Lower leg skin (tissue), 4 donors: ENCODE data around the gene TUBB2B. TPM values are rescaled to one million over a fixed set of nuclear protein-coding genes. Genes with fewer than 3 reads are reported as not detected.

Experiments
- DNase-seq, 2 donors: peaks; one replicate each; pipeline ENCODE4 v3.0.0-alpha.2; 2019; ENCODE audit warnings: low spot score in 2 of 2
- H3K4me3 ChIP-seq: fragments of 200-600 bp; sonication (generic); 2 replicates; pipeline ENCODE4 v1.5.1; 2017; ENCODE audit warnings: mild to moderate bottlenecking, low read depth; ENCODE audit not compliant: poor library complexity, severe bottlenecking
- CTCF ChIP-seq, 3 donors: fragments of 450-650 bp; IDR thresholded peaks; one replicate each; pipeline ENCODE4 v1.5.1; 2016; ENCODE audit warnings: antibody characterized with exemption in 3 of 3, mild to moderate bottlenecking in 3 of 3, moderate library complexity in 2 of 3
- POLR2A ChIP-seq, 2 donors: fragments of 450-650 bp; IDR thresholded peaks; one replicate each; pipeline ENCODE4 v1.6.1; 2016 to 2017; ENCODE audit warnings: antibody characterized with exemption in 2 of 2, mild to moderate bottlenecking in 1 of 2, moderate library complexity in 1 of 2
- WGBS, 2 donors: methylation state at CpG; one replicate each; pipeline ENCODE4 v1.1.5; 2018; 5-methylcytosine and 5-hydroxymethylcytosine counted together
- intact Hi-C: fragments of 100-400 bp; cut with DNase I; formaldehyde crosslinking; loops from one replicate; pipeline ENCODE4 v1.15.0; 2023; ENCODE audit warnings: low total_unique reads
- total RNA-seq, 4 donors: library from RNA; depleted of rRNA; stranded (reverse); fragments of >200 nt; gene quantifications; one replicate each; pipeline ENCODE4 v1.1.0, GENCODE V29; 2016

TUBB2B gene
- total RNA-seq, 4 donors from 2014 or later, result 1.0 to 14.6 (median 7.5) TPM

GRCh38 chr6:3240595-3240994 lies 13.1 kb upstream of the TUBB2B start:
- intact Hi-C loops, result no loop called here
- TF ChIP-seq POLR2A (IDR thresholded peaks at IDR 0.05) (no peak), CTCF (IDR thresholded peaks at IDR 0.05) (no peak)
- H3K4me3 ChIP-seq, result no peak overlapping the region
- 79 to 83% methylated on average over 7 of the region's 7 CpGs for WGBS, 2 donors
- DNase-seq, result no peak

DNA sequence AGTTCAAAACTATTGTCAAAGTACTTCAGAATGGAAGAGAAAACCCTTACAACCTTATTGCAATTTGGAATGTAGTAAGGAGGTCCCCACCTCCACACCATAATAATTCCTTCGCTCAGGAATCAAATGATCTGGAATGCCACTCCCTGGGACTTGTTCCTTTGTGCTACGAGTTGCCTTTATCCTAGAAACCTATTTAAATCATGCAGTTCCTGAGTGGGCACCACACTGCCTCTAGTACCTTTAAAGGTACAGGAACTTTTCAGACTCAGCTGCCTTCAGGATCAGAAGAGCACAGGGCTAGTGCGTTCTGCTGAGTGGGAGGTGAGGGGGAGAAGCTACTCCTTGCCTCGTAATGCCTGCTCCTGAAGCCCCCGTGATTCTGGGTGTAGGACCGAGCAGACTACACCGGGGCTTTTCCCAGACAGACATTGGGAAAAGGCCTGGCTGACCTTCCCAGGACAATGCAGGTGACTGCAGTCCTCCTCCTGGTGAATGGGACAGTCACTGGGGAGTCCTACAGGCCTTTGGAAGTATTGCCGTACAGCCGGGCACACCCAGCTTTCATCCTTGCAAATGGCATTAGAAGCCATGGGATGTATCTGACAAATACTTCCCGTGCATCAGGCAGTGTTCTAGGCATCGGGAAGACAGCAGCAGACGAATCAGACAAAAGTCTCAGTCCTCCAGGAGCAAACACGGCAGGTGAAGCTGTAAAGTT lies 11.8 kb upstream of the TUBB2B start:
- TF ChIP-seq CTCF (IDR thresholded peaks at IDR 0.05) (no peak), POLR2A (IDR thresholded peaks at IDR 0.05) (no peak)
- WGBS, 2 donors, result 82 to 88% methylated on average over 13 of the region's 13 CpGs
- no peak overlapping the region for H3K4me3 ChIP-seq
- intact Hi-C loops, result loop anchor here (10.0 kb wide), 1 partner anchor 104 kb away; no protein-coding TSS in a partner anchor
- peak in 1 of 2 donors; percentile 67 for DNase-seq

- H3K4me3 ChIP-seq, result no peak overlapping the region
- peak in 1 of 2 donors; percentile 81 for DNase-seq
- WGBS, 2 donors, result 77 to 80% methylated on average over 24 of the region's 24 CpGs
- intact Hi-C loops, result loop anchor here (10.0 kb wide), 1 partner anchor 103 kb away; no protein-coding TSS in a partner anchor
- TF ChIP-seq CTCF (IDR thresholded peaks at IDR 0.05), result no peak
- no peak for TF ChIP-seq POLR2A (IDR thresholded peaks at IDR 0.05)
Measured at GRCh38 chr6:3237761-3238662, 10.6 kb upstream of the TUBB2B start.

DNA sequence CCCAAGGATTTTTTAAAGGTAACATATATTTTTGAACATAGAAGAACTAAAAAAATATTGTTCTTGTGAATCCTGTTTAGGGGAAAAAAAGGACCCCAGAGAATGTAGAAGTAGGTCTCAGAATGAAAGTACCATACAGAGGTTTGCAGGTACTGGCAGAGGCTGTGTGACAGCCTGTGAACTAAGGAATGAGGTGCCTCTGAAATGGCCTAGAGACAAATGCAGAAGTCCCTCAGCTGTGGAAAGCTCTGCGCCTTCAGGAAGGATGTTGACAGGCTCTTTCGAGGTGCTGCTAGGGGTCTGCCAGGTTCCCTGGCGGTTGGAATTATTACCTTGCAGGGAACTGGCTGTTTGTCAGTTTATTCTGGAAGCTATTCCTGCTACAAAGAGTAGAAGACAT lies 8.6 kb upstream of the TUBB2B start:
- peak in 1 of 2 donors; percentile 29 for DNase-seq
- no peak for TF ChIP-seq CTCF (IDR thresholded peaks at IDR 0.05)
- no peak for TF ChIP-seq POLR2A (IDR thresholded peaks at IDR 0.05)
- intact Hi-C loops, result loop anchor here (10.0 kb wide), 1 partner anchor 101 kb away; no protein-coding TSS in a partner anchor
- no peak overlapping the region for H3K4me3 ChIP-seq
- 65 to 82% methylated on average over 3 of the region's 3 CpGs for WGBS, 2 donors

GRCh38 chr6:3235486-3235885 lies 8.0 kb upstream of the TUBB2B start:
- H3K4me3 ChIP-seq, result no peak overlapping the region
- DNase-seq, result no peak
- no peak for TF ChIP-seq CTCF (IDR thresholded peaks at IDR 0.05)
- TF ChIP-seq POLR2A (IDR thresholded peaks at IDR 0.05), result no peak
- 92 to 98% methylated on average over 2 of the region's 2 CpGs for WGBS, 2 donors
- intact Hi-C loops, result loop anchor here (10.0 kb wide), 1 partner anchor 101 kb away; no protein-coding TSS in a partner anchor
